Measurements from ENCODE around the gene SH2D5.
"Not testable (repeated sequence)": the region's sequence is repeated elsewhere in the genome, so short reads cannot be mapped to it uniquely, and the experiment has no call there.

The SH2D5 gene

GRCh38 chr1:20728371-20729154 is 3.9 kb downstream of the SH2D5 start:
- no peak for DNase-seq

- no peak for DNase-seq
These were observed 4.7 kb downstream of the SH2D5 start for GRCh38 chr1:20727746-20728316.

- no peak for DNase-seq
These were observed 5.4 kb downstream of the SH2D5 start for GRCh38 chr1:20726932-20727745.

GRCh38 chr1:20726118-20726911 is 6.2 kb downstream of the SH2D5 start:
- no peak for DNase-seq

- no peak for DNase-seq
These were observed 7.0 kb downstream of the SH2D5 start for GRCh38 chr1:20725189-20726117.

GRCh38 chr1:20724364-20725188 is 7.9 kb downstream of the SH2D5 start:
- DNase-seq, result no peak

- no peak for DNase-seq
These were observed 8.8 kb downstream of the SH2D5 start for GRCh38 chr1:20723537-20724363.

GRCh38 chr1:20723159-20723536 is 9.4 kb downstream of the SH2D5 start:
- no peak for DNase-seq

- no peak for DNase-seq
These were observed 11.1 kb downstream of the SH2D5 start for GRCh38 chr1:20721117-20722061.

- DNase-seq, result no peak
These were observed 11.8 kb downstream of the SH2D5 start for GRCh38 chr1:20720631-20721091.

- DNase-seq, result no peak
These were observed 12.5 kb downstream of the SH2D5 start for GRCh38 chr1:20719871-20720620.

GRCh38 chr1:20719261-20719660 is 13.2 kb downstream of the SH2D5 start:
- DNase-seq, result no peak

GRCh38 chr1:20718343-20718882 is 14.1 kb downstream of the SH2D5 start:
- DNase-seq, result not testable (repeated sequence)

GRCh38 chr1:20717452-20718342 is 14.8 kb downstream of the SH2D5 start, which contains the start of gene KIF17:
TSS of gene KIF17 (minus strand) at chr1:20718007. CDS start at chr1:20717706, 301 bp downstream.
- peak in 3 of 4 experiments; percentile 21 to 54 (median 37) for DNase-seq

- DNase-seq, result no peak
These were observed 16.3 kb downstream of the SH2D5 start for GRCh38 chr1:20716232-20716631.

GRCh38 chr1:20715406-20715805 is 17.1 kb downstream of the SH2D5 start:
- DNase-seq, result no peak

All from activated naive CD4-positive, alpha-beta T cell (primary cell).